Measurements from ENCODE around the gene TEX52.

The TEX52 gene

GRCh38 chr12:2857021-2857431, at the start of gene TEX52:
Gene TEX52 (minus strand): TSS chr12:2857039. CDS start chr12:2857026, 13 bp downstream.
- no peaks in the 10 kb centered on the region for H4K20me1 ChIP-seq (ENCODE audit: insufficient read depth, low read length)
- TF ChIP-seq EZH2phosphoT487 (IDR thresholded peaks at IDR 0.05; ENCODE audit: low read depth) = no peak
- TF ChIP-seq CTCF (IDR thresholded peaks at IDR 0.05; ENCODE audit: low read depth, low read length) = no peak
- H3K4me1 ChIP-seq (ENCODE audit: low read length) = no peaks in the 10 kb centered on the region
- H3K36me3 ChIP-seq (replicated peaks; ENCODE audit: low read depth, low read length) = peaks cover 36% of the 10 kb centered on the region
- no peak within 1 kb of the TSS for H3K27ac ChIP-seq (ENCODE audit: low read length)
- H3K4me3 ChIP-seq (ENCODE audit: low read length) = no peak within 1 kb of the TSS
- no peak within 1 kb of the TSS for H2AFZ ChIP-seq (ENCODE audit: low read depth, low read length)
- no peaks in the 10 kb centered on the region for H3K9me3 ChIP-seq (ENCODE audit: insufficient read depth, low read length)
- H3K9ac ChIP-seq (ENCODE audit: low read length) = no peak within 1 kb of the TSS
- H3K4me2 ChIP-seq (ENCODE audit: low read length) = no peak within 1 kb of the TSS
- no peaks in the 10 kb centered on the region for H3K79me2 ChIP-seq (ENCODE audit: low read length)
- H3K27me3 ChIP-seq (ENCODE audit: low read depth, low read length) = no peaks in the 10 kb centered on the region

- H3K36me3 ChIP-seq (replicated peaks; ENCODE audit: low read depth, low read length) = no peaks in the 10 kb centered on the region
Measured at GRCh38 chr12:2904260-2904659, 47.4 kb upstream of the TEX52 start.

GRCh38 chr12:2902272-2902880, 45.5 kb upstream of the TEX52 start:
- no peak overlapping the region for H3K4me2 ChIP-seq (ENCODE audit: low read length)

More at GRCh38 chr12:2904260-2904659, 47.4 kb upstream of the TEX52 start:
- Histone ChIP-seq H3K4me3 (ENCODE audit: low read length) (no peak overlapping the region), H3K27ac (ENCODE audit: low read length) (no peak overlapping the region), H3K9me3 (ENCODE audit: insufficient read depth, low read length) (no peaks in the 10 kb centered on the region), H3K4me2 (ENCODE audit: low read length) (no peak overlapping the region), H2AFZ (ENCODE audit: low read depth, low read length) (no peak overlapping the region), H3K79me2 (ENCODE audit: low read length) (peaks cover 4% of the 10 kb centered on the region; the same call in 1 of the 2 replicates), H4K20me1 (ENCODE audit: insufficient read depth, low read length) (no peaks in the 10 kb centered on the region), H3K4me1 (ENCODE audit: low read length) (no peaks in the 10 kb centered on the region), H3K27me3 (ENCODE audit: low read depth, low read length) (no peaks in the 10 kb centered on the region), H3K9ac (ENCODE audit: low read length) (no peak overlapping the region)
- TF ChIP-seq EZH2phosphoT487 (IDR thresholded peaks at IDR 0.05; ENCODE audit: low read depth) = no peak
- no peak for TF ChIP-seq CTCF (IDR thresholded peaks at IDR 0.05; ENCODE audit: low read depth, low read length)

GRCh38 chr12:2900642-2901041, 43.8 kb upstream of the TEX52 start:
- Histone ChIP-seq H3K9ac (ENCODE audit: low read length) (no peak overlapping the region), H4K20me1 (ENCODE audit: insufficient read depth, low read length) (no peaks in the 10 kb centered on the region), H3K27me3 (ENCODE audit: low read depth, low read length) (no peaks in the 10 kb centered on the region), H3K4me1 (ENCODE audit: low read length) (no peaks in the 10 kb centered on the region), H3K27ac (ENCODE audit: low read length) (no peak overlapping the region), H3K9me3 (ENCODE audit: insufficient read depth, low read length) (no peaks in the 10 kb centered on the region), H2AFZ (ENCODE audit: low read depth, low read length) (no peak overlapping the region), H3K36me3 (replicated peaks; ENCODE audit: low read depth, low read length) (no peaks in the 10 kb centered on the region), H3K4me2 (ENCODE audit: low read length) (no peak overlapping the region), H3K79me2 (ENCODE audit: low read length) (peaks cover 9% of the 10 kb centered on the region; the same call in 1 of the 2 replicates), H3K4me3 (ENCODE audit: low read length) (no peak overlapping the region)
- TF ChIP-seq EZH2phosphoT487 (IDR thresholded peaks at IDR 0.05; ENCODE audit: low read depth) (no peak), CTCF (IDR thresholded peaks at IDR 0.05; ENCODE audit: low read depth, low read length) (no peak)

More at GRCh38 chr12:2902272-2902880, 45.5 kb upstream of the TEX52 start:
- Histone ChIP-seq H3K27me3 (ENCODE audit: low read depth, low read length) (no peaks in the 10 kb centered on the region), H3K9ac (ENCODE audit: low read length) (no peak overlapping the region), H4K20me1 (ENCODE audit: insufficient read depth, low read length) (no peaks in the 10 kb centered on the region), H3K27ac (ENCODE audit: low read length) (no peak overlapping the region), H3K79me2 (ENCODE audit: low read length) (peaks cover 4% of the 10 kb centered on the region; the same call in 1 of the 2 replicates), H2AFZ (ENCODE audit: low read depth, low read length) (no peak overlapping the region), H3K4me1 (ENCODE audit: low read length) (no peaks in the 10 kb centered on the region), H3K4me3 (ENCODE audit: low read length) (no peak overlapping the region), H3K36me3 (replicated peaks; ENCODE audit: low read depth, low read length) (no peaks in the 10 kb centered on the region), H3K9me3 (ENCODE audit: insufficient read depth, low read length) (no peaks in the 10 kb centered on the region)
- TF ChIP-seq EZH2phosphoT487 (IDR thresholded peaks at IDR 0.05; ENCODE audit: low read depth) = no peak
- no peak for TF ChIP-seq CTCF (IDR thresholded peaks at IDR 0.05; ENCODE audit: low read depth, low read length)
